ENCODE results near the gene MTCL3.

MTCL3 gene

DNA sequence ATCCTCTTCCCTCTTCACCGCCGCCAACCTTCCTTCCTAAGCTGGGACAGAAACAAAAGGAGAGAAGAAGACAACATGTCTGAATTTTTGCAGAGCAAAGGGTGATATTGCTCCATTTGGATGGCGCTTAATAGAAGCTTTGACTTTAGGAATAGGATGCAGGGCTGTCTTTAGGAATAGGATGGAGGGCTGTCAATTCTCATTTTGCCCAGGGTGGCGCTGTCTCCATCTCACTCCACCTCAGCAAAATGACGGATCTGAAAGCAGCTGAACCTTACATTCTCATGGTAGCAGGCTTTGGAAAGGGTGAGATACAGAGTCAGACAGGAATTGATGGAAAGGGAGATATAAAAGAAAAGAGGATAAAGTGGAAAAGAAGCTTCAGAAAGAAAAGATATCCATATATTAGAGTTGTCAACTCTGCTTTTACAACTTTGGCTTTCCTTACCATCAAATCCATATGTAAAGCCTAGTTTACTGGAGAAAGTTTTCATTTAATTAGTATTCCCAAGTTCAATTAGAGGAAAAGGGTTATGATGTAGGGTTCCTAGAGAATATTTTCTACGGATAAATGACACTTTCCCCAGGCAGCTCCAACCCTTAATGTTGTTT lies 2.4 kb downstream of the MTCL3 start:
- TF ChIP-seq CTCF (IDR thresholded peaks at IDR 0.05; ENCODE audit: control insufficient read depth, extremely low read depth, insufficient read depth): peak; percentile 74
- no peak for DNase-seq (ENCODE audit: low read depth)
- no peak overlapping the region for H3K4me3 ChIP-seq (ENCODE audit: low read depth, low read length)

DNA sequence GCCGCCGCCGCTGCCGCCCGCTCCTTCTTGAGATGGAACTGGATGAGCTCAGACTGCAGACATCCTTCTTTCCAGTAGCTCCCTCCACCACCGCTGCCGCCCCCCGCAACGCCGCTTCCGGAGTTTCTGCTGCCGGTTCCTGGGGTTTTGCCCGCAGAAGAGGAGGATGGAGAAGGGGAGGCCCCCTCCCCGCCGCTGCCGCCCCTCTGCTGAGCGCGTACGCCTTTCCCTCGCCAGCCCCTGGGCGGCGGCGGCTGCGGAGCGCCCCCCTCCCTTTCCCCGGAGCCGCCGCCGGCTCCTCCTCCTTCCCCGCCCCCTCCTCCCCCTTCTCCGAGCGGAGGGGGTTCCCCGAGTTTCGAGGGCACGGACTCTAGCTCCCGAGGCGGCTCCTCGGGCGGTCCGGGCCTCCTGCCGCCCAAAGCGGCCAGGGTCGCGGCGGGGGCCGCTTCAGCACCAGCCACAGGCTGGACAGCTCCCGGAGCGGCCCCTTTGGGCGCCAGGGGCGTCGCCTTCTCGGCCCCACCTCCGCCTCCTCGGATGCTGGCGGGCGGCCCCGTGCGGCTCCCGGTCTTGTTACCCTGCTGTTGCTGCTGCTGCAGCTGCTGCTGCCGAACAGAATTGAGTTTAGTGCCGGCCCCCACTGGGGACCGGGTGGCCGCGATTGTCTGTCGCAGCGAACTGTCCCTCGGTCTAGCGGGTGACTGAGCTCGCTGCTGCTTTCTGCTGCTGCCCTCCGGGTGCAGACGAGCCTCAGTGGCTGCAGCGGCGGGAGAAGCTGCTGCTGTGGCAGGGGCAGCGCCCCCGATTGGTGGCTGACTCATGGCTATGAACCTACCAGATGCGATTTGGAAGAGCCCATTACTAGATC lies 3.1 kb downstream of the MTCL3 start:
- no peak for DNase-seq (ENCODE audit: low read depth)
- peak overlapping the region; percentile 1; the same call in 1 of the 2 replicates for H3K4me3 ChIP-seq (ENCODE audit: low read depth, low read length)
- no peak for TF ChIP-seq CTCF (IDR thresholded peaks at IDR 0.05; ENCODE audit: control insufficient read depth, extremely low read depth, insufficient read depth)

DNA sequence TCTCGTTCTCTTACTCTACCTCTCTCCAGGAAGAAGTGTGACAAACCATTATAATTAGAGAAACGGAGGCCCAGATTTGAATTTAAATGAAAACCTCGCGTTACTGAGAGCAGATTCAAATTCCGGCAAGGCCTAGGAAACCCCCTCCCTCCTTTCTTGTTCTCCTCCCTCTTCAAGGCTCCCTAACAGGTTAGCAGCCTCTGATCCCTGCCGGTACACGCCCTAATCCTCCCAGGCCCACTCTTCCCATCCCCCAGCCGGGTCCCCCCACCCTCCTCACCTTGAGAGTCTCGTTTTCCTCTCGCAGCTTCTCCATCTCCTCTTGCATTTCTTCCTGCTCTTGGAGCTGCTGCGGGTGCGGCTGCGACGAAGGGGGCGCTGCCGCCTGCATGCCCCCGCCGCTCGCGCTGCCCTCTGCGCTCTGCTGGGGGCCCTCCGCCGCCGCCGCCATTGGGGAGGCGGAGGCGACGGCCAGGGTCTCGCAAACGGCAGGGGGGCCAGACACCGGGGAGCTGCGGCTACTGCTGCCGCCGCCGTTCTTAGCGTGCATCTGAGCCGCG lies 3.8 kb downstream of the MTCL3 start:
- DNase-seq (ENCODE audit: low read depth): no peak

DNA sequence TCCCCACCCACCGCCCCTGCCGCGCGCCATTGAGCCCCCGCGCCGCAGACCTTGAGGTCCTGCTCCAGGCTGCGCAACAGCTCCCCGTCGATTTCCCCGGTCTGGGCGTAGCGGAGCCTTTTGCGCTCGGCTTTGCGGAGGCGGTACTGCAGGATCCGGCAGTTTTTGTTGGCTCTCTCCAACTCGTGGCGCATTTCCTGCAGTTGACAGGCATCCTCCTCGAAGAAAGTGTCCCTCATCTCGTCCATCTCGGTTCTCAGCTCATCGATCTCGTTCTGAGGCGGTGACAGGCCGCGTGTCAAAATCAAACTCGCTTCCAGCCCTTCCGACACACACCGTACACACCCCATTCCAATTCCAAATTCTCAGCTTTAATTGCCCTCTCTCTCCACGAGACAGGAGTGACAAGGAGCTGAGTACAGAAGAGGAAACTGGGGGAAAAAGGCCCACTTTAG lies 4.3 kb downstream of the MTCL3 start:
- no peak overlapping the region for H3K4me3 ChIP-seq (ENCODE audit: low read depth, low read length)
- DNase-seq (ENCODE audit: low read depth): no peak
- TF ChIP-seq CTCF (IDR thresholded peaks at IDR 0.05; ENCODE audit: control insufficient read depth, extremely low read depth, insufficient read depth): no peak

More for the DNA sequence above, 3.8 kb downstream of the MTCL3 start:
- H3K4me3 ChIP-seq (ENCODE audit: low read depth, low read length): no peak overlapping the region
- no peak for TF ChIP-seq CTCF (IDR thresholded peaks at IDR 0.05; ENCODE audit: control insufficient read depth, extremely low read depth, insufficient read depth)

DNA sequence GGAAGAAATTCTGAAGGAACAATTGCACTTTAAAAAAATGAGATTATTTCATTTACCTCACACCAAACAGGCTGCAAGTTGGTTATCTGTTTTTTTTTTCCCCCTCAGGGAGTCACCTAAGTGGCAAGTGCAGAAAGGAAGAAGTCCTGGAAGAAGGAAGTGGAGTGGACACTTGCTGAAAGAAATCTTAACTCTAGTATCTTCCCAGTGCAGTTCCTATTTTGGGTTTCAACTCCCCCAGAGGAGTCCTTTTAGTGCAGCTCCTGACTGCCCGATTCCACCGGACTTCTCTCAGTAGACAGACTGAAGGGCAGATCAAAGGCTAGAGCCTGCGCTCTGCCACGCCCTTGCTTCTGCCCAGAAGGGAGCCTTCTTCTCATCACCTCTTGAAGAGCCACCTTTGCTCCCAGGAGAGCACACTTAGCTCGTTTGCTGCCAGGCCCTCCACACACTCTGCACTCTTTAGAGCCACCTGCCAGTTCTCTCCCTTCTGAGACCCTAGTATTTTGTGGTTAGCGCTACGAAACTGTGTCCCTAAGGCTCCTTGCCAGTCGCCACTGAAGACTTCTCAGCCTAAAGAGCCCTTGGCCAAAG lies 4.9 kb downstream of the MTCL3 start:
- no peak for DNase-seq (ENCODE audit: low read depth)
- TF ChIP-seq CTCF (IDR thresholded peaks at IDR 0.05; ENCODE audit: control insufficient read depth, extremely low read depth, insufficient read depth): no peak
- no peak overlapping the region for H3K4me3 ChIP-seq (ENCODE audit: low read depth, low read length)

DNA sequence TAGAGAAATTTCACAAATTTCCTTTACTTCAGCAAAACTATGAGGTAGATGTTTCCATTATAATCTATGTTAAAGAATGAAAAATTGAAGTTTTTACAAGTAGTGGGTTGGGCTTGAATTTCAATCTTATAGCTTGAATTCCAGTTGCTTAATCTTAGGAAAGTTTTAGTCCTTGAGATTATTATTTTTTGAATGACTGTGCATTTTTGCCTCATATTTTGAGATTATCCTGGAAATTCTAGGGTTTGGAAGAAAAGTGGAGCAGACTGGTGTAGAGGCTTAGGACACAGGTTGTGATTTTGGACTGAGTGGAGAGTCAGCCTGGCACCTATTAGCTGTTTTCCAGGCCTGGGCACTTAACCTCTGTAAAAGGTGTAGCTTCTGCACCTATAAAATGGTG lies 5.7 kb downstream of the MTCL3 start:
- no peak for TF ChIP-seq CTCF (IDR thresholded peaks at IDR 0.05; ENCODE audit: control insufficient read depth, extremely low read depth, insufficient read depth)
- DNase-seq (ENCODE audit: low read depth): no peak
- H3K4me3 ChIP-seq (ENCODE audit: low read depth, low read length): no peak overlapping the region

Measured in LNCaP clone FGC (cell line).